Esophagus muscularis mucosa (tissue), 4 donors: ENCODE results near the gene CCDC12. TPM values are rescaled to one million over a fixed set of nuclear protein-coding genes. Genes with fewer than 3 reads are reported as not detected.
A peak's percentile ranks its signal among the peaks of the same experiment; 100 is the strongest.

Experiments used
- DNase-seq: peaks from one replicate; pipeline ENCODE4 v3.0.0-alpha.2; 2017; ENCODE audit errors: extremely low spot score
- H3K27ac ChIP-seq, 4 donors: fragments of 200-600 bp; sonication (generic); replicated peaks in 1 of 4; 1 replicate in 3 of 4; 2 replicates in 1 of 4; pipeline ENCODE4 v1.5.1; 2016 to 2019; ENCODE audit warnings: mild to moderate bottlenecking in 1 of 4
- H3K27me3 ChIP-seq, 4 donors: fragments of 200-600 bp; sonication (generic); one replicate each; pipeline versions ENCODE4 v1.5.1 to v1.6.0; 2016 to 2019
- H3K36me3 ChIP-seq, 4 donors: fragments of 200-600 bp; sonication (generic); one replicate each; pipeline ENCODE4 v1.5.1; 2016 to 2019
- H3K4me1 ChIP-seq, 4 donors: fragments of 200-600 bp; sonication (generic); one replicate each; pipeline ENCODE4 v1.5.1; 2016 to 2019
- H3K4me3 ChIP-seq, 4 donors: fragments of 200-600 bp; sonication (generic); 1 replicate in 2 of 4; 2 replicates in 2 of 4; pipeline ENCODE4 v1.5.1; 2016 to 2019; ENCODE audit warnings: mild to moderate bottlenecking in 4 of 4, moderate library complexity in 1 of 4
- H3K9me3 ChIP-seq, 4 donors: fragments of 200-600 bp; sonication (generic); 1 replicate in 3 of 4; 2 replicates in 1 of 4; pipeline ENCODE4 v1.5.1; 2016 to 2019
- EP300 ChIP-seq: sonication (generic); formaldehyde crosslinking; IDR thresholded peaks from one replicate; pipeline ENCODE4 v1.6.1; 2017; ENCODE audit warnings: antibody characterized with exemption
- POLR2A ChIP-seq: fragments of 450-650 bp; IDR thresholded peaks from one replicate; pipeline ENCODE4 v1.6.1; 2017; ENCODE audit warnings: antibody characterized with exemption, moderate library complexity, mild to moderate bottlenecking, low read depth
- POLR2AphosphoS5 ChIP-seq, 2 donors: sonication (generic); formaldehyde crosslinking; IDR thresholded peaks; one replicate each; pipeline ENCODE4 v1.6.1; 2017; ENCODE audit warnings: antibody characterized with exemption in 2 of 2
- WGBS: methylation state at CpG from one replicate; pipeline ENCODE4 v1.1.5; 2018; 5-methylcytosine and 5-hydroxymethylcytosine counted together
- intact Hi-C: fragments of 100-400 bp; cut with DNase I; formaldehyde crosslinking; loops from one replicate; pipeline ENCODE4 v1.15.1; 2023
- total RNA-seq, 4 donors: library from RNA; depleted of rRNA; stranded (reverse); fragments of >200 nt; gene quantifications; one replicate each; pipeline versions ENCODE4 v1.1.0 to v1.2.1, GENCODE V29; 2016
- TF ChIP-seq, protein P1 (sequence below), 3 experiments: fragments of 200-600 bp in 2 of 3; fragments of 450-650 bp in 1 of 3; sonication (generic) in 2 of 3; IDR thresholded peaks; one replicate each; pipeline ENCODE4 v1.5.1; 2017 to 2019; ENCODE audit warnings: antibody characterized with exemption in 3 of 3, mild to moderate bottlenecking in 2 of 3, moderate library complexity in 1 of 3

The CCDC12 gene
- total RNA-seq, 4 donors from 2014 or later, result 27.5 to 54.8 (median 36.7) TPM

- H3K36me3 ChIP-seq, result peaks cover 0 to 5% (median 0%) of the 10 kb centered on the region in 4 donors
- peak overlapping the region in 2 of 4 donors; percentile 82 to 88 for H3K4me3 ChIP-seq
- H3K9me3 ChIP-seq, result no peaks in the 10 kb centered on the region
- DNase-seq, result no peak
- no peaks in the 10 kb centered on the region for H3K27me3 ChIP-seq
- intact Hi-C loops, result loop anchor here (5.0 kb wide), 1 partner anchor 41 kb away; no protein-coding TSS in a partner anchor
- peak overlapping the region; percentile 84 to 94 (median 89) for H3K27ac ChIP-seq
- TF ChIP-seq, protein P1, sequence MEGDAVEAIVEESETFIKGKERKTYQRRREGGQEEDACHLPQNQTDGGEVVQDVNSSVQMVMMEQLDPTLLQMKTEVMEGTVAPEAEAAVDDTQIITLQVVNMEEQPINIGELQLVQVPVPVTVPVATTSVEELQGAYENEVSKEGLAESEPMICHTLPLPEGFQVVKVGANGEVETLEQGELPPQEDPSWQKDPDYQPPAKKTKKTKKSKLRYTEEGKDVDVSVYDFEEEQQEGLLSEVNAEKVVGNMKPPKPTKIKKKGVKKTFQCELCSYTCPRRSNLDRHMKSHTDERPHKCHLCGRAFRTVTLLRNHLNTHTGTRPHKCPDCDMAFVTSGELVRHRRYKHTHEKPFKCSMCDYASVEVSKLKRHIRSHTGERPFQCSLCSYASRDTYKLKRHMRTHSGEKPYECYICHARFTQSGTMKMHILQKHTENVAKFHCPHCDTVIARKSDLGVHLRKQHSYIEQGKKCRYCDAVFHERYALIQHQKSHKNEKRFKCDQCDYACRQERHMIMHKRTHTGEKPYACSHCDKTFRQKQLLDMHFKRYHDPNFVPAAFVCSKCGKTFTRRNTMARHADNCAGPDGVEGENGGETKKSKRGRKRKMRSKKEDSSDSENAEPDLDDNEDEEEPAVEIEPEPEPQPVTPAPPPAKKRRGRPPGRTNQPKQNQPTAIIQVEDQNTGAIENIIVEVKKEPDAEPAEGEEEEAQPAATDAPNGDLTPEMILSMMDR (IDR thresholded peaks at IDR 0.05), result no peak
- no peak for TF ChIP-seq POLR2A
- no peak for TF ChIP-seq EP300
- TF ChIP-seq POLR2AphosphoS5 (IDR thresholded peaks at IDR 0.05), result no peak
- 91% methylated on average over 7 of the region's 9 CpGs for WGBS
- H3K4me1 ChIP-seq, result peaks cover 47 to 79% (median 72%) of the 10 kb centered on the region in 4 donors
These were observed 1.8 kb upstream of the CCDC12 start for GRCh38 chr3:46978381-46978780.

DNA sequence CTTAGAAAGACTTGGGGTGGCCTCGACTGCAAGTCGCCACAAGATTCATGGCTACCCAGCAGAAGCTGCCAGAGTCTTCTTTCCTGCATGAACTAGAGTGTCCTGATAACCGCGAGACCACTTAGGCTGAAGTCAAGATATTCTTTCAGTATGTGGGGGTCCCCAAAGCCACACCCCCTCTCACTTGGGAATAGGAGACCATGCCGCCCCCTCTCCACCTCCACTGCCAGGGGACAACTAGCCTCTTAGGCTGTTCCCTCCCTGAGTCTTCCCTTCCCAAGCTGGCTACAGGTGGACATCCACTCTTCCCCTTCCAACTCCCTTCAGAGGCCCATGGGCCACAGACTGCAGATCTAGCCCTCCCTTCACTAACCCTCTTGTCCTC, 1.3 kb upstream of the CCDC12 start:
- no peaks in the 10 kb centered on the region for H3K9me3 ChIP-seq
- H3K4me3 ChIP-seq, result no peak overlapping the region
- no peak for TF ChIP-seq POLR2AphosphoS5 (IDR thresholded peaks at IDR 0.05)
- TF ChIP-seq, protein P1 (IDR thresholded peaks at IDR 0.05), result no peak
- TF ChIP-seq POLR2A, result no peak
- no peak for TF ChIP-seq EP300
- 98% methylated on average over 5 of the region's 5 CpGs for WGBS
- intact Hi-C loops, result loop anchor here (5.0 kb wide), 1 partner anchor 41 kb away; no protein-coding TSS in a partner anchor
- peaks cover 47 to 78% (median 74%) of the 10 kb centered on the region in 4 donors for H3K4me1 ChIP-seq
- no peaks in the 10 kb centered on the region for H3K27me3 ChIP-seq
- H3K27ac ChIP-seq, result peak overlapping the region; percentile 20 to 94 (median 89)
- no peak for DNase-seq
- H3K36me3 ChIP-seq, result peaks cover 0 to 5% (median 0%) of the 10 kb centered on the region in 4 donors

DNA sequence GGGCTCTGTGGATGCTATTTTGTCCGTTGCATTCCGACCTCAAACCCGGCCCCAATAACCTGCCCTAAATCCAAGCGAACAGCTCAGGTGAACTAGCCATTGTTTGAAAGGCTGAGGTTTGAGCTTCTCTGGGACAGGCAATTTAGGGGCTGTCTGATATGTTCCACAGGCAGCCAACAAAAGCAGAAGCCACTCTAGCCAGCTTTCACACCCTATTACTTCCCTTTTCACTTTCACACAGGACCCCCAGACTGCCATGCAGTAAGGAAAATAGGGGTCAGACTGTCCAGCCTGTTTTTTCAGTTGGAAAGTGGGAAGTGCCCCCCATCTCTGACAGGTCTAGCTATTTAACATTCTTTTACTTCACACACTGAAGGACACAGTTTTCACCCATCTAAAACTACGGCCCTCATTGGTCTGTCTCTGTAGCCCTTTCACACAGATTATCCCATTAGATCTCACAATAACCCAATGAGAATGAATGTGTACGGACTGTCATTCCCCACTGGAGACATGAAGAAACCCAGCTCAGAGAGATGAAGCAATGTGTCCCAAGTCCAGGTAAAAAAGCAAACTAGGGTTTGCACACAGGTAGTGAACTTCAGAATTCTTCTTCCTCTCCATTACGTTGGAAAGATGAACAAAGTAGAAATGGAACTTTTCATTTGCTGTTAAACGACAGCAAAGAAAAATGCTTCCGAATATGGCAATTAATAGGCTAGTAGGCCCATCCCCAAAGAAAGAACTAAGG, 1.9 kb downstream of the CCDC12 start:
- intact Hi-C loops, result loop anchor here (5.0 kb wide), 1 partner anchor 37 kb away; no protein-coding TSS in a partner anchor
- Histone ChIP-seq H3K27ac (peak overlapping the region in 1 of 4 donors; percentile 92), H3K36me3 (peaks cover 0 to 5% (median 0%) of the 10 kb centered on the region in 4 donors), H3K4me1 (peaks cover 64 to 81% (median 79%) of the 10 kb centered on the region in 4 donors), H3K9me3 (no peaks in the 10 kb centered on the region), H3K4me3 (no peak overlapping the region), H3K27me3 (no peaks in the 10 kb centered on the region)
- TF ChIP-seq POLR2A, result no peak
- TF ChIP-seq, protein P1 (IDR thresholded peaks at IDR 0.05), result no peak
- no peak for TF ChIP-seq EP300
- 77% methylated on average over 9 of the region's 9 CpGs for WGBS
- no peak for DNase-seq

DNA sequence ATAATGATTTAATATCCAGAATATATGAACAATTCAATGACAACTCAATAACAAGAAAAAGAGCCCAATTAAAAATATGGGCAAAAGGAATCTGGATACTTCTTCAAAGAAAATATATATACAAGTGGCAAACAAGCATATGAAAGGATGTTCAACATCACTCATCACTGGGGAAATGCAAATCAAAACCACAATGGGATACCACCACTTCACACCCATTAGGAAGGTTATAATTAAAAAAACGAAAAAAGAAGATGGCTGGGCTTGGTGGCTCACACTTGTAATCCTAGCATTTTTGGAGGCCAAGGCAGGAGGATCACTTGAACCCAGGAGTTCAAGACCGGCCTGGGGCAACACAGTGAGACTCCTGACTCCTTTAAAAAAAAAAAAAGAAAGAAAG, 4.1 kb downstream of the CCDC12 start:
- no peak for TF ChIP-seq EP300
- no peak for TF ChIP-seq POLR2A
- intact Hi-C loops, result no loop called here
- no peak overlapping the region for H3K4me3 ChIP-seq
- peaks cover 70 to 84% (median 83%) of the 10 kb centered on the region in 4 donors for H3K4me1 ChIP-seq
- H3K36me3 ChIP-seq, result peaks cover 0 to 5% (median 0%) of the 10 kb centered on the region in 4 donors
- H3K27me3 ChIP-seq, result no peaks in the 10 kb centered on the region
- WGBS, result 85% methylated on average over 2 of the region's 2 CpGs
- H3K9me3 ChIP-seq, result no peaks in the 10 kb centered on the region
- no peak overlapping the region for H3K27ac ChIP-seq
- no peak for DNase-seq

- H3K4me3 ChIP-seq, result no peak overlapping the region
- H3K36me3 ChIP-seq, result peaks cover 0 to 5% (median 0%) of the 10 kb centered on the region in 4 donors
- DNase-seq, result no peak
- intact Hi-C loops, result no loop called here
- WGBS, result 88% methylated on average over 1 of the region's 1 CpG
- H3K9me3 ChIP-seq, result no peaks in the 10 kb centered on the region
- no peaks in the 10 kb centered on the region for H3K27me3 ChIP-seq
- TF ChIP-seq, protein P1 (IDR thresholded peaks at IDR 0.05), result no peak
- TF ChIP-seq POLR2AphosphoS5 (IDR thresholded peaks at IDR 0.05) (no peak), EP300 (no peak), POLR2A (no peak)
- peak overlapping the region in 3 of 4 donors; percentile 58 to 71 (median 61) for H3K27ac ChIP-seq
- H3K4me1 ChIP-seq, result peaks cover 71 to 85% (median 83%) of the 10 kb centered on the region in 4 donors
These were observed 4.8 kb downstream of the CCDC12 start for GRCh38 chr3:46971742-46972141.
